H1 (cell line): ENCODE measurements around the gene YPEL2. TPM values are rescaled to one million over a fixed set of nuclear protein-coding genes. Genes with fewer than 3 reads are reported as not detected.

Source experiments
- CTCF ChIA-PET: fragments of 300-600 bp; sonication (Branson Sonifier 250); formaldehyde crosslinking; loops from one replicate; lab custom pipeline; 2021; ENCODE audit not compliant: partially characterized antibody; lab: Charles Lee
- POLR2A ChIA-PET: fragments of 300-600 bp; sonication (Branson Sonifier 250); formaldehyde crosslinking; loops from one replicate; lab custom pipeline; 2021; ENCODE audit warnings: inconsistent platforms; ENCODE audit not compliant: partially characterized antibody; lab: Charles Lee
- DNase-seq, 2 experiments: peaks; one replicate each; pipeline versions ENCODE4 v3.0.0 to v3.0.0-alpha.2; 2010 to 2022; ENCODE audit warnings: low spot score in 2 of 2, low read depth in 1 of 2, mixed read lengths in 1 of 2
- FAIRE-seq: peaks from 2 replicates; lab custom pipeline; 2011; peaks lifted over from hg19 to GRCh38; lab: Jason Lieb, UNC
- H2AFZ ChIP-seq: 2 replicates; pipeline ENCODE4 v1.8.1; 2012; ENCODE audit warnings: low read length, inconsistent platforms
- H2AK5ac ChIP-seq: 2 replicates; pipeline ENCODE4 v1.6.1; 2013; ENCODE audit warnings: low read depth, low read length
- H2BK120ac ChIP-seq: replicated peaks from 2 replicates; pipeline ENCODE3; 2013; ENCODE audit warnings: low read depth, low read length, inconsistent platforms
- H2BK12ac ChIP-seq: 2 replicates; pipeline ENCODE4 v1.6.1; 2013; ENCODE audit warnings: low read depth, low read length
- H2BK15ac ChIP-seq: 2 replicates; pipeline ENCODE4 v1.6.1; 2013; ENCODE audit warnings: low read length
- H2BK20ac ChIP-seq: 2 replicates; pipeline ENCODE4 v1.6.1; 2013; ENCODE audit warnings: low read length
- H2BK5ac ChIP-seq: 2 replicates; pipeline ENCODE4 v1.6.1; 2013; ENCODE audit warnings: low read depth, low read length
- H3K14ac ChIP-seq: 2 replicates; pipeline ENCODE4 v1.6.1; 2013; ENCODE audit warnings: inconsistent platforms; ENCODE audit not compliant: insufficient read length
- H3K18ac ChIP-seq: 2 replicates; pipeline ENCODE4 v1.6.1; 2013; ENCODE audit warnings: low read length; ENCODE audit errors: extremely low read depth
- H3K23ac ChIP-seq: 2 replicates; pipeline ENCODE4 v1.6.1; 2013; ENCODE audit warnings: inconsistent platforms; ENCODE audit not compliant: insufficient read length
- H3K23me2 ChIP-seq: 2 replicates; pipeline ENCODE4 v1.6.1; 2013; ENCODE audit warnings: low read depth, low read length
- H3K27ac ChIP-seq: 2 replicates; pipeline ENCODE4 v1.6.1; 2011; ENCODE audit warnings: low read depth, low read length, inconsistent platforms
- H3K27me3 ChIP-seq, 4 experiments: replicated peaks in 1 of 4; 1 replicate in 1 of 4; 2 replicates in 3 of 4; pipeline versions ENCODE4 v1.6.1 to v1.8.1; 2011 to 2013; ENCODE audit warnings: low read length in 3 of 4, mild to moderate bottlenecking in 3 of 4, inconsistent platforms in 2 of 4, mixed read lengths in 2 of 4, moderate library complexity in 1 of 4; ENCODE audit not compliant: control insufficient read depth in 3 of 4, insufficient read depth in 3 of 4; ENCODE audit errors: extremely low read depth in 1 of 4
- H3K36me3 ChIP-seq, 4 experiments: 2 replicates each; pipeline versions ENCODE4 v1.6.1 to v1.8.1; 2011 to 2013; ENCODE audit warnings: mild to moderate bottlenecking in 4 of 4, low read length in 3 of 4, moderate library complexity in 2 of 4, control low read depth in 1 of 4, inconsistent platforms in 1 of 4; ENCODE audit not compliant: insufficient read depth in 4 of 4, control insufficient read depth in 2 of 4
- H3K4ac ChIP-seq: replicated peaks from 2 replicates; pipeline ENCODE3; 2013; ENCODE audit warnings: low read length, low read depth, mixed read lengths, inconsistent platforms; ENCODE audit not compliant: insufficient read length
- H3K4me1 ChIP-seq, 4 experiments: replicated peaks in 1 of 4; 1 replicate in 1 of 4; 2 replicates in 3 of 4; pipeline versions ENCODE4 v1.6.1 to v1.8.1; 2011 to 2013; ENCODE audit warnings: low read length in 3 of 4, inconsistent platforms in 2 of 4, mixed read lengths in 1 of 4; ENCODE audit not compliant: insufficient read depth in 4 of 4, control insufficient read depth in 3 of 4
- H3K4me2 ChIP-seq, 2 experiments: 2 replicates each; pipeline versions ENCODE4 v1.6.1 to v1.8.1; 2011 to 2013; ENCODE audit warnings: low read depth in 2 of 2, low read length in 2 of 2, control low read depth in 1 of 2, inconsistent platforms in 1 of 2, mild to moderate bottlenecking in 1 of 2; ENCODE audit not compliant: insufficient read depth in 1 of 2
- H3K4me3 ChIP-seq, 4 experiments: fragments of 200-600, 300-600 bp in 1 of 4; sonication (generic), shearing (Covaris generic), sonication (Bioruptor Twin) in 1 of 4; 2 replicates each; pipeline versions ENCODE4 v1.5.1 to v1.8.1; 2011 to 2016; ENCODE audit warnings: low read length in 4 of 4, low read depth in 3 of 4, control low read depth in 2 of 4, inconsistent platforms in 2 of 4, mild to moderate bottlenecking in 2 of 4, mixed read lengths in 1 of 4, moderate library complexity in 1 of 4; ENCODE audit not compliant: insufficient read depth in 2 of 4; ENCODE audit errors: extremely low read depth in 1 of 4
- H3K56ac ChIP-seq: replicated peaks from 2 replicates; pipeline ENCODE3; 2013; ENCODE audit warnings: low read depth, mild to moderate bottlenecking, mixed read lengths, low read length, inconsistent platforms; ENCODE audit not compliant: insufficient read length
- H3K79me1 ChIP-seq: 2 replicates; pipeline ENCODE4 v1.6.1; 2013; ENCODE audit warnings: low read depth, low read length, control low read depth
- H3K79me2 ChIP-seq, 2 experiments: 2 replicates each; pipeline versions ENCODE4 v1.6.1 to v1.8.1; 2012 to 2013; ENCODE audit warnings: low read length in 2 of 2, mild to moderate bottlenecking in 2 of 2, inconsistent platforms in 1 of 2; ENCODE audit not compliant: insufficient read depth in 2 of 2, control insufficient read depth in 1 of 2
- H3K9ac ChIP-seq, 4 experiments: replicated peaks in 1 of 4; 1 replicate in 1 of 4; 2 replicates in 3 of 4; pipeline versions ENCODE4 v1.6.1 to v1.8.1; 2011 to 2013; ENCODE audit warnings: low read depth in 3 of 4, low read length in 3 of 4, control low read depth in 2 of 4, mild to moderate bottlenecking in 2 of 4, moderate library complexity in 2 of 4, inconsistent platforms in 1 of 4; ENCODE audit errors: extremely low read depth in 1 of 4
- H3K9me3 ChIP-seq, 2 experiments: 2 replicates each; pipeline versions ENCODE4 v1.6.1 to v1.8.1; 2012 to 2013; ENCODE audit warnings: mild to moderate bottlenecking in 2 of 2, moderate library complexity in 2 of 2, control low read depth in 1 of 2, inconsistent platforms in 1 of 2, low read depth in 1 of 2, low read length in 1 of 2, mixed read lengths in 1 of 2; ENCODE audit not compliant: insufficient read depth in 2 of 2
- H4K20me1 ChIP-seq, 2 experiments: replicated peaks in 1 of 2; 2 replicates each; pipeline versions ENCODE3 to v1.8.1; 2011 to 2013; ENCODE audit warnings: inconsistent platforms in 2 of 2, low read length in 2 of 2, mild to moderate bottlenecking in 1 of 2; ENCODE audit not compliant: insufficient read depth in 2 of 2, control insufficient read depth in 1 of 2
- H4K5ac ChIP-seq: 2 replicates; pipeline ENCODE4 v1.6.1; 2013; ENCODE audit warnings: low read length, low read depth, mixed read lengths, inconsistent platforms; ENCODE audit not compliant: insufficient read length
- H4K8ac ChIP-seq: 2 replicates; pipeline ENCODE4 v1.8.0; 2013; ENCODE audit warnings: mild to moderate bottlenecking, moderate library complexity, low read length, inconsistent platforms; ENCODE audit not compliant: insufficient read depth; ENCODE audit errors: extremely low read depth
- H4K91ac ChIP-seq: replicated peaks from 2 replicates; pipeline ENCODE3; 2013; ENCODE audit warnings: low read length, mixed read lengths, inconsistent platforms; ENCODE audit not compliant: insufficient read length
- BCL11A ChIP-seq, 2 experiments: IDR thresholded peaks; one replicate each; pipeline ENCODE4 v1.6.1; 2011; ENCODE audit warnings: low read depth in 2 of 2, low read length in 2 of 2, mild to moderate bottlenecking in 2 of 2
- CBX8 ChIP-seq: fragments of 300-800, 300-1000 bp; sonication (generic); IDR thresholded peaks from 2 replicates; pipeline ENCODE4 v1.7.1; 2016; ENCODE audit warnings: low read depth, low read length, borderline replicate concordance
- EZH2 ChIP-seq: fragments of 200-600 bp; sonication (generic); IDR thresholded peaks from 2 replicates; pipeline ENCODE4 v1.7.1; 2012; ENCODE audit warnings: low read depth, mild to moderate bottlenecking, moderate library complexity, low read length, inconsistent platforms; ENCODE audit not compliant: severe bottlenecking
- JUN ChIP-seq: IDR thresholded peaks from 2 replicates; pipeline ENCODE4 v1.6.1; 2011; ENCODE audit warnings: low read depth, mild to moderate bottlenecking, improper control_type of control experiment, low read length
- NANOG ChIP-seq: IDR thresholded peaks from 2 replicates; pipeline ENCODE4 v1.6.1; 2011; ENCODE audit warnings: low read length, low read depth, mild to moderate bottlenecking, inconsistent platforms; ENCODE audit not compliant: insufficient read depth, poor library complexity, severe bottlenecking
- PHF8 ChIP-seq: fragments of 200-600 bp; sonication (generic); conservative IDR thresholded peaks from 2 replicates; pipeline ENCODE4 v1.7.1; 2012; ENCODE audit warnings: low read depth, mild to moderate bottlenecking, inconsistent platforms, low read length, moderate library complexity
- RFX5 ChIP-seq: IDR thresholded peaks from 2 replicates; pipeline ENCODE4 v1.6.1; 2011; ENCODE audit warnings: low read depth, low read length, improper control_type of control experiment, borderline replicate concordance
- SIN3A ChIP-seq, 2 experiments: IDR thresholded peaks in 1 of 2; conservative IDR thresholded peaks in 1 of 2; 2 replicates each; pipeline ENCODE4 v1.6.1; 2011 to 2012; ENCODE audit warnings: low read length in 2 of 2, improper control_type of control experiment in 1 of 2, low read depth in 1 of 2, mild to moderate bottlenecking in 1 of 2
- SIX5 ChIP-seq: IDR thresholded peaks from 2 replicates; pipeline ENCODE4 v1.6.1; 2011; ENCODE audit warnings: mild to moderate bottlenecking, low read depth, low read length
- TCF12 ChIP-seq: IDR thresholded peaks from 2 replicates; pipeline ENCODE4 v1.6.1; 2011; ENCODE audit warnings: low read depth, mild to moderate bottlenecking, low read length
- USF2 ChIP-seq: IDR thresholded peaks from 2 replicates; pipeline ENCODE4 v1.6.1; 2011; ENCODE audit warnings: low read length, improper control_type of control experiment
- WGBS, 2 experiments: shearing (Covaris generic) in 1 of 2; methylation state at CpG; one replicate each; pipeline versions ENCODE4 v1.1.6 to v1.1.7; 2013 to 2015; ENCODE audit warnings: low lambda C conversion rate in 2 of 2, mixed read lengths in 2 of 2, inconsistent platforms in 1 of 2, low coverage in 1 of 2, missing lambda C conversion rate in 1 of 2; ENCODE audit not compliant: insufficient replicate concordance in 2 of 2, insufficient coverage in 1 of 2, insufficient read length in 1 of 2; ENCODE audit errors: extremely low coverage in 1 of 2, missing lambda C conversion rate in 1 of 2; 5-methylcytosine and 5-hydroxymethylcytosine counted together
- polyA plus RNA-seq, 7 experiments: library from polyadenylated mRNA; depleted of rRNA in 3 of 7; stranded (reverse) in 5 of 7; unstranded in 2 of 7; fragments of >200 nt in 5 of 7; fragments of 200-250 nt in 2 of 7; gene quantifications; 1 replicate in 5 of 7; 2 replicates in 1 of 7; 4 replicates in 1 of 7; pipeline versions ENCODE4 v1.2.1 to v1.2.3, GENCODE V29; 2011 to 2013; ENCODE audit warnings: missing spikeins in 2 of 7, mixed read lengths in 2 of 7
- total RNA-seq: library from RNA; stranded (reverse); fragmentation: NEBNext Ultra II Directional; extraction: Animal tissue kit (Norgen Biotek cat#: 25700); gene quantifications from 2 replicates; pipeline ENCODE4 v1.2.1, GENCODE V29; 2021

YPEL2 gene
- total and polyA plus RNA-seq, 2 of the 8 experiments (the other 6 are each of a cell fraction or from before 2014, with no cell fraction given) = 1.6 to 3.5 TPM

- ChIA-PET POLR2A (no interaction called here), CTCF (interaction anchor here (0.5 to 10.4 kb wide), 8 partner anchors 10 to 238 kb away, joined by 3 to 104 read pairs (median 4); no protein-coding TSS in a partner anchor)
- no peak overlapping the region for H2BK20ac ChIP-seq
- FAIRE-seq (no peak), DNase-seq (peak in 1 of 2 experiments; percentile 59)
- WGBS, 2 experiments = 37% methylated on average over 14 of the region's 14 CpGs; no CpG with 5 or more reads in 1 of the 2 experiments
- no peaks in the 10 kb centered on the region for H3K79me1 ChIP-seq
- H3K56ac ChIP-seq = no peak overlapping the region
- no peak overlapping the region for H2BK15ac ChIP-seq
- H4K5ac ChIP-seq = no peak overlapping the region
- H3K27me3 ChIP-seq = peaks cover 1 to 22% (median 14%) of the 10 kb centered on the region in 4 experiments; a peak in 6 of 7 replicates
- no peak overlapping the region for H2AFZ ChIP-seq
- no peak overlapping the region; a peak in 1 of 7 replicates for H3K9ac ChIP-seq
- H4K8ac ChIP-seq = no peak overlapping the region
- H3K9me3 ChIP-seq = no peaks in the 10 kb centered on the region
- H3K4me2 ChIP-seq = peak overlapping the region; percentile 87 to 93
- peaks cover 3 to 6% of the 10 kb centered on the region in 2 experiments for H4K20me1 ChIP-seq
- H2BK12ac ChIP-seq = no peak overlapping the region
- no peaks in the 10 kb centered on the region for H3K36me3 ChIP-seq
- no peak overlapping the region for H3K18ac ChIP-seq
- no peak overlapping the region for H3K23ac ChIP-seq
- no peak overlapping the region for H2BK120ac ChIP-seq
- no peaks in the 10 kb centered on the region; a peak in 1 of 4 replicates for H3K79me2 ChIP-seq
- no peak overlapping the region for H3K27ac ChIP-seq
- H3K23me2 ChIP-seq = peaks cover 9% of the 10 kb centered on the region
- no peak overlapping the region for H4K91ac ChIP-seq
- H3K4me1 ChIP-seq = peaks cover 10 to 19% (median 14%) of the 10 kb centered on the region in 4 experiments; a peak in 6 of 7 replicates
- no peak overlapping the region for H2BK5ac ChIP-seq
- H3K14ac ChIP-seq = no peak overlapping the region
- no peak overlapping the region for H2AK5ac ChIP-seq
- H3K4me3 ChIP-seq = peak overlapping the region; percentile 63 to 79 (median 66)
- no peak overlapping the region for H3K4ac ChIP-seq
- TF ChIP-seq TCF12 (no peak), SIX5 (no peak), CBX8 (no peak), JUN (no peak), NANOG (no peak), USF2 (no peak), BCL11A (IDR thresholded peaks at IDR 0.05; ENCODE audit: low read depth in 2 of 2, low read length in 2 of 2) (no peak), EZH2 (no peak), PHF8 (no peak), RFX5 (no peak), SIN3A (conservative IDR thresholded peaks at IDR 0.05 in 1 of 2, IDR thresholded peaks at IDR 0.05 in 1 of 2; ENCODE audit: low read depth in 1 of 2, low read length in 2 of 2) (no peak)
- TF ChIP-seq, all 59 proteins: peak for 0
These were observed 1.4 kb downstream of the YPEL2 start for GRCh38 chr17:59332749-59333377.
